WTC11 (cell line): ENCODE data around the gene CPPED1.

Source experiments
- ATF3 ChIP-seq: sonication (generic); formaldehyde crosslinking; conservative IDR thresholded peaks from 2 replicates; pipeline ENCODE4 v1.8.1; 2022; ENCODE audit warnings: mild to moderate bottlenecking, missing genetic modification reagents
- ATF6 ChIP-seq: sonication (generic); formaldehyde crosslinking; IDR thresholded peaks from 2 replicates; pipeline ENCODE4 v1.8.1; 2023; ENCODE audit warnings: mild to moderate bottlenecking, missing genetic modification reagents
- CTCF ChIP-seq: fragments of 200-600 bp; IDR thresholded peaks from 2 replicates; pipeline ENCODE4 v1.8.0; 2022; ENCODE audit warnings: antibody characterized with exemption
- E2F4 ChIP-seq: sonication (generic); formaldehyde crosslinking; IDR thresholded peaks from 2 replicates; pipeline ENCODE4 v1.8.1; 2022; ENCODE audit warnings: low read depth, mild to moderate bottlenecking, moderate library complexity, missing genetic modification reagents, borderline replicate concordance
- MYBL2 ChIP-seq: sonication (generic); formaldehyde crosslinking; IDR thresholded peaks from 2 replicates; pipeline ENCODE4 v1.8.1; 2023; ENCODE audit warnings: mild to moderate bottlenecking, moderate library complexity, missing genetic modification reagents
- TEAD4 ChIP-seq: sonication (generic); formaldehyde crosslinking; IDR thresholded peaks from 2 replicates; pipeline ENCODE4 v1.8.0; 2022; ENCODE audit warnings: mild to moderate bottlenecking, missing genetic modification reagents
- USF1 ChIP-seq: sonication (generic); formaldehyde crosslinking; IDR thresholded peaks from 2 replicates; pipeline ENCODE4 v1.8.0; 2022; ENCODE audit warnings: mild to moderate bottlenecking, missing genetic modification reagents

GRCh38 chr16:12675852-12676251 lies 127.8 kb downstream of the CPPED1 start:
- no peak for TF ChIP-seq MYBL2 (CRISPR knock-in tag)
- no peak for TF ChIP-seq CTCF
- no peak for TF ChIP-seq ATF3
- no peak for TF ChIP-seq E2F4 (CRISPR knock-in tag)
- no peak for TF ChIP-seq TEAD4 (CRISPR knock-in tag)
- no peak for TF ChIP-seq ATF6 (CRISPR knock-in tag)
- TF ChIP-seq USF1 (CRISPR knock-in tag), result no peak
